ENCODE measurements around the gene P4HA3.
A peak's percentile ranks its signal among the peaks of the same experiment; 100 is the strongest.
"Not testable (repeated sequence)": the region's sequence is repeated elsewhere in the genome, so short reads cannot be mapped to it uniquely, and the experiment has no call there.

Gene P4HA3

GRCh38 chr11:74341921-74342320 lies 30.5 kb upstream of the P4HA3 start:
- no peak for TF ChIP-seq CTCF (IDR thresholded peaks at IDR 0.05; ENCODE audit: low read depth, low read length)
- in situ Hi-C loops (cut with HindIII; ENCODE audit: low sequenced_read_pairs) = no loop called here
- H3K4me3 ChIP-seq (ENCODE audit: low read depth, low read length) = no peak overlapping the region
- DNase-seq (ENCODE audit: low read depth, low spot score) = no peak

- DNase-seq (ENCODE audit: low read depth, low spot score) = no peak
- no peak for TF ChIP-seq CTCF (IDR thresholded peaks at IDR 0.05; ENCODE audit: low read depth, low read length)
- in situ Hi-C loops (cut with HindIII; ENCODE audit: low sequenced_read_pairs) = no loop called here
- H3K4me3 ChIP-seq (ENCODE audit: low read depth, low read length) = no peak overlapping the region
Observed at GRCh38 chr11:74339619-74340018, 28.2 kb upstream of the P4HA3 start.

GRCh38 chr11:74338963-74339362 lies 27.5 kb upstream of the P4HA3 start:
- no peak overlapping the region for H3K4me3 ChIP-seq (ENCODE audit: low read depth, low read length)
- in situ Hi-C loops (cut with HindIII; ENCODE audit: low sequenced_read_pairs) = no loop called here
- no peak for DNase-seq (ENCODE audit: low read depth, low spot score)
- no peak for TF ChIP-seq CTCF (IDR thresholded peaks at IDR 0.05; ENCODE audit: low read depth, low read length)

- no peak for TF ChIP-seq CTCF (IDR thresholded peaks at IDR 0.05; ENCODE audit: low read depth, low read length)
- H3K4me3 ChIP-seq (ENCODE audit: low read depth, low read length) = no peak overlapping the region
- no peak for DNase-seq (ENCODE audit: low read depth, low spot score)
- in situ Hi-C loops (cut with HindIII; ENCODE audit: low sequenced_read_pairs) = no loop called here
Observed at GRCh38 chr11:74333193-74333592, 21.8 kb upstream of the P4HA3 start.

- H3K4me3 ChIP-seq (ENCODE audit: low read depth, low read length) = no peak overlapping the region
- no peak for DNase-seq (ENCODE audit: low read depth, low spot score)
- in situ Hi-C loops (cut with HindIII; ENCODE audit: low sequenced_read_pairs) = no loop called here
- TF ChIP-seq CTCF (IDR thresholded peaks at IDR 0.05; ENCODE audit: low read depth, low read length) = no peak
Observed at GRCh38 chr11:74332291-74332690, 20.9 kb upstream of the P4HA3 start.

GRCh38 chr11:74331000-74331399 lies 19.6 kb upstream of the P4HA3 start:
- in situ Hi-C loops (cut with HindIII; ENCODE audit: low sequenced_read_pairs); H3K4me3 ChIP-seq (ENCODE audit: low read depth, low read length): not testable (repeated sequence)
- peak; percentile 48 for DNase-seq (ENCODE audit: low read depth, low spot score)

GRCh38 chr11:74330075-74330858 lies 18.8 kb upstream of the P4HA3 start:
- TF ChIP-seq CTCF (IDR thresholded peaks at IDR 0.05; ENCODE audit: low read depth, low read length) = no peak
- DNase-seq (ENCODE audit: low read depth, low spot score) = peak; percentile 72
- no peak overlapping the region for H3K4me3 ChIP-seq (ENCODE audit: low read depth, low read length)
- in situ Hi-C loops (cut with HindIII; ENCODE audit: low sequenced_read_pairs) = no loop called here

Measured in astrocyte of the spinal cord (primary cell).